ENCODE results near the gene PTCD2. TPM values are rescaled to one million over a fixed set of nuclear protein-coding genes. Genes with fewer than 3 reads are reported as not detected.

The PTCD2 gene
- total and polyA plus RNA-seq, 2 of the 8 experiments (the other 6 are each of a cell fraction or from before 2014, with no cell fraction given), result 7.3 to 15.4 TPM

- TF ChIP-seq JUND (IDR thresholded peaks at IDR 0.05; ENCODE audit: low read length), result no peak
- TF ChIP-seq RBBP5 (IDR thresholded peaks at IDR 0.05; ENCODE audit: borderline replicate concordance, low read depth, low read length), result no peak
- TF ChIP-seq CREB1 (IDR thresholded peaks at IDR 0.05), result no peak
- no peak for TF ChIP-seq KDM1A (IDR thresholded peaks at IDR 0.05; ENCODE audit: borderline replicate concordance, low read length)
- DNase-seq (ENCODE audit: low read depth in 1 of 2, low spot score in 2 of 2), result no peak
- H2BK120ac ChIP-seq (replicated peaks; ENCODE audit: low read depth, low read length), result no peak overlapping the region
- H2AFZ ChIP-seq (ENCODE audit: low read length), result no peak overlapping the region
- H3K9ac ChIP-seq (replicated peaks in 1 of 4; ENCODE audit: extremely low read depth in 1 of 4, low read depth in 3 of 4, low read length in 3 of 4), result no peak overlapping the region
- H3K79me2 ChIP-seq (ENCODE audit: control insufficient read depth in 1 of 2, insufficient read depth in 2 of 2, low read length in 2 of 2), result no peaks in the 10 kb centered on the region
- no peak overlapping the region for H3K4ac ChIP-seq (replicated peaks; ENCODE audit: insufficient read length, low read depth, low read length)
- no peak overlapping the region for H2BK5ac ChIP-seq (ENCODE audit: low read depth, low read length)
- H4K8ac ChIP-seq (ENCODE audit: extremely low read depth, insufficient read depth, low read length), result no peak overlapping the region
- H3K4me2 ChIP-seq (ENCODE audit: insufficient read depth in 1 of 2, low read depth in 2 of 2, low read length in 2 of 2), result no peak overlapping the region
- H3K36me3 ChIP-seq (ENCODE audit: control insufficient read depth in 2 of 4, insufficient read depth in 4 of 4, low read length in 3 of 4), result no peaks in the 10 kb centered on the region
- H3K56ac ChIP-seq (replicated peaks; ENCODE audit: insufficient read length, low read depth, low read length), result no peak overlapping the region
- H4K91ac ChIP-seq (replicated peaks; ENCODE audit: insufficient read length, low read length), result no peak overlapping the region
- POLR2A ChIA-PET (ENCODE audit: partially characterized antibody), result no interaction called here
- H3K27ac ChIP-seq (ENCODE audit: low read depth, low read length), result no peak overlapping the region
- no peaks in the 10 kb centered on the region for H3K4me1 ChIP-seq (replicated peaks in 1 of 4; ENCODE audit: control insufficient read depth in 3 of 4, insufficient read depth in 4 of 4, low read length in 3 of 4)
- H3K14ac ChIP-seq (ENCODE audit: insufficient read length), result no peak overlapping the region
- H2BK15ac ChIP-seq (ENCODE audit: low read length), result no peak overlapping the region
- no peaks in the 10 kb centered on the region for H4K20me1 ChIP-seq (replicated peaks in 1 of 2; ENCODE audit: control insufficient read depth in 1 of 2, insufficient read depth in 2 of 2, low read length in 2 of 2)
- H4K5ac ChIP-seq (ENCODE audit: insufficient read length, low read depth, low read length), result no peak overlapping the region
- H2BK12ac ChIP-seq (ENCODE audit: low read depth, low read length), result no peak overlapping the region
- no peaks in the 10 kb centered on the region for H3K27me3 ChIP-seq (replicated peaks in 1 of 4; ENCODE audit: control insufficient read depth in 3 of 4, extremely low read depth in 1 of 4, insufficient read depth in 3 of 4, low read length in 3 of 4)
- no peak overlapping the region for H2AK5ac ChIP-seq (ENCODE audit: low read depth, low read length)
- CTCF ChIA-PET (ENCODE audit: partially characterized antibody), result interaction anchor here (1.1 to 1.4 kb wide), 2 partner anchors 9 to 29 kb away, joined by 3 to 4 read pairs; no protein-coding TSS in a partner anchor
- no peak for FAIRE-seq
- 96% methylated on average over 5 of the region's 5 CpGs; no CpG with 5 or more reads in 1 of the 2 experiments for WGBS, 2 experiments (ENCODE audit: extremely low coverage in 1 of 2, insufficient coverage in 1 of 2, insufficient read length in 1 of 2, insufficient replicate concordance in 2 of 2, low coverage in 1 of 2, low lambda C conversion rate in 2 of 2, missing lambda C conversion rate in 1 of 2)
- H3K9me3 ChIP-seq (ENCODE audit: insufficient read depth in 2 of 2, low read depth in 1 of 2, low read length in 1 of 2), result no peaks in the 10 kb centered on the region
- H3K79me1 ChIP-seq (ENCODE audit: low read depth, low read length), result no peaks in the 10 kb centered on the region
- no peaks in the 10 kb centered on the region; the same call in 1 of the 2 replicates for H3K23me2 ChIP-seq (ENCODE audit: low read depth, low read length)
- H3K4me3 ChIP-seq (ENCODE audit: extremely low read depth in 1 of 4, insufficient read depth in 2 of 4, low read depth in 3 of 4, low read length in 4 of 4), result no peak overlapping the region
- H3K23ac ChIP-seq (ENCODE audit: insufficient read length), result no peak overlapping the region
- H2BK20ac ChIP-seq (ENCODE audit: low read length), result no peak overlapping the region
- no peak overlapping the region for H3K18ac ChIP-seq (ENCODE audit: extremely low read depth, low read length)
These were observed 88.0 kb downstream of the PTCD2 start for GRCh38 chr5:72408127-72408526.

Data from H1 (cell line).